H1 (cell line): ENCODE data around the gene CACFD1. TPM values are rescaled to one million over a fixed set of nuclear protein-coding genes. Genes with fewer than 3 reads are reported as not detected.

Source experiments
- CTCF ChIA-PET: fragments of 300-600 bp; sonication (Branson Sonifier 250); formaldehyde crosslinking; loops from one replicate; lab custom pipeline; 2021; ENCODE audit not compliant: partially characterized antibody; lab: Charles Lee
- POLR2A ChIA-PET: fragments of 300-600 bp; sonication (Branson Sonifier 250); formaldehyde crosslinking; loops from one replicate; lab custom pipeline; 2021; ENCODE audit warnings: inconsistent platforms; ENCODE audit not compliant: partially characterized antibody; lab: Charles Lee
- DNase-seq, 2 experiments: peaks; one replicate each; pipeline versions ENCODE4 v3.0.0 to v3.0.0-alpha.2; 2010 to 2022; ENCODE audit warnings: low spot score in 2 of 2, low read depth in 1 of 2, mixed read lengths in 1 of 2
- FAIRE-seq: peaks from 2 replicates; lab custom pipeline; 2011; peaks lifted over from hg19 to GRCh38; lab: Jason Lieb, UNC
- H2AFZ ChIP-seq: 2 replicates; pipeline ENCODE4 v1.8.1; 2012; ENCODE audit warnings: low read length, inconsistent platforms
- H2AK5ac ChIP-seq: 2 replicates; pipeline ENCODE4 v1.6.1; 2013; ENCODE audit warnings: low read depth, low read length
- H2BK120ac ChIP-seq: replicated peaks from 2 replicates; pipeline ENCODE3; 2013; ENCODE audit warnings: low read depth, low read length, inconsistent platforms
- H2BK12ac ChIP-seq: 2 replicates; pipeline ENCODE4 v1.6.1; 2013; ENCODE audit warnings: low read depth, low read length
- H2BK15ac ChIP-seq: 2 replicates; pipeline ENCODE4 v1.6.1; 2013; ENCODE audit warnings: low read length
- H2BK20ac ChIP-seq: 2 replicates; pipeline ENCODE4 v1.6.1; 2013; ENCODE audit warnings: low read length
- H2BK5ac ChIP-seq: 2 replicates; pipeline ENCODE4 v1.6.1; 2013; ENCODE audit warnings: low read depth, low read length
- H3K14ac ChIP-seq: 2 replicates; pipeline ENCODE4 v1.6.1; 2013; ENCODE audit warnings: inconsistent platforms; ENCODE audit not compliant: insufficient read length
- H3K18ac ChIP-seq: 2 replicates; pipeline ENCODE4 v1.6.1; 2013; ENCODE audit warnings: low read length; ENCODE audit errors: extremely low read depth
- H3K23ac ChIP-seq: 2 replicates; pipeline ENCODE4 v1.6.1; 2013; ENCODE audit warnings: inconsistent platforms; ENCODE audit not compliant: insufficient read length
- H3K23me2 ChIP-seq: 2 replicates; pipeline ENCODE4 v1.6.1; 2013; ENCODE audit warnings: low read depth, low read length
- H3K27ac ChIP-seq: 2 replicates; pipeline ENCODE4 v1.6.1; 2011; ENCODE audit warnings: low read depth, low read length, inconsistent platforms
- H3K27me3 ChIP-seq, 4 experiments: replicated peaks in 1 of 4; 1 replicate in 1 of 4; 2 replicates in 3 of 4; pipeline versions ENCODE4 v1.6.1 to v1.8.1; 2011 to 2013; ENCODE audit warnings: low read length in 3 of 4, mild to moderate bottlenecking in 3 of 4, inconsistent platforms in 2 of 4, mixed read lengths in 2 of 4, moderate library complexity in 1 of 4; ENCODE audit not compliant: control insufficient read depth in 3 of 4, insufficient read depth in 3 of 4; ENCODE audit errors: extremely low read depth in 1 of 4
- H3K36me3 ChIP-seq, 4 experiments: 2 replicates each; pipeline versions ENCODE4 v1.6.1 to v1.8.1; 2011 to 2013; ENCODE audit warnings: mild to moderate bottlenecking in 4 of 4, low read length in 3 of 4, moderate library complexity in 2 of 4, control low read depth in 1 of 4, inconsistent platforms in 1 of 4; ENCODE audit not compliant: insufficient read depth in 4 of 4, control insufficient read depth in 2 of 4
- H3K4ac ChIP-seq: replicated peaks from 2 replicates; pipeline ENCODE3; 2013; ENCODE audit warnings: low read length, low read depth, mixed read lengths, inconsistent platforms; ENCODE audit not compliant: insufficient read length
- H3K4me1 ChIP-seq, 4 experiments: replicated peaks in 1 of 4; 1 replicate in 1 of 4; 2 replicates in 3 of 4; pipeline versions ENCODE4 v1.6.1 to v1.8.1; 2011 to 2013; ENCODE audit warnings: low read length in 3 of 4, inconsistent platforms in 2 of 4, mixed read lengths in 1 of 4; ENCODE audit not compliant: insufficient read depth in 4 of 4, control insufficient read depth in 3 of 4
- H3K4me2 ChIP-seq, 2 experiments: 2 replicates each; pipeline versions ENCODE4 v1.6.1 to v1.8.1; 2011 to 2013; ENCODE audit warnings: low read depth in 2 of 2, low read length in 2 of 2, control low read depth in 1 of 2, inconsistent platforms in 1 of 2, mild to moderate bottlenecking in 1 of 2; ENCODE audit not compliant: insufficient read depth in 1 of 2
- H3K4me3 ChIP-seq, 4 experiments: fragments of 200-600, 300-600 bp in 1 of 4; sonication (generic), shearing (Covaris generic), sonication (Bioruptor Twin) in 1 of 4; 2 replicates each; pipeline versions ENCODE4 v1.5.1 to v1.8.1; 2011 to 2016; ENCODE audit warnings: low read length in 4 of 4, low read depth in 3 of 4, control low read depth in 2 of 4, inconsistent platforms in 2 of 4, mild to moderate bottlenecking in 2 of 4, mixed read lengths in 1 of 4, moderate library complexity in 1 of 4; ENCODE audit not compliant: insufficient read depth in 2 of 4; ENCODE audit errors: extremely low read depth in 1 of 4
- H3K56ac ChIP-seq: replicated peaks from 2 replicates; pipeline ENCODE3; 2013; ENCODE audit warnings: low read depth, mild to moderate bottlenecking, mixed read lengths, low read length, inconsistent platforms; ENCODE audit not compliant: insufficient read length
- H3K79me1 ChIP-seq: 2 replicates; pipeline ENCODE4 v1.6.1; 2013; ENCODE audit warnings: low read depth, low read length, control low read depth
- H3K79me2 ChIP-seq, 2 experiments: 2 replicates each; pipeline versions ENCODE4 v1.6.1 to v1.8.1; 2012 to 2013; ENCODE audit warnings: low read length in 2 of 2, mild to moderate bottlenecking in 2 of 2, inconsistent platforms in 1 of 2; ENCODE audit not compliant: insufficient read depth in 2 of 2, control insufficient read depth in 1 of 2
- H3K9ac ChIP-seq, 4 experiments: replicated peaks in 1 of 4; 1 replicate in 1 of 4; 2 replicates in 3 of 4; pipeline versions ENCODE4 v1.6.1 to v1.8.1; 2011 to 2013; ENCODE audit warnings: low read depth in 3 of 4, low read length in 3 of 4, control low read depth in 2 of 4, mild to moderate bottlenecking in 2 of 4, moderate library complexity in 2 of 4, inconsistent platforms in 1 of 4; ENCODE audit errors: extremely low read depth in 1 of 4
- H3K9me3 ChIP-seq, 2 experiments: 2 replicates each; pipeline versions ENCODE4 v1.6.1 to v1.8.1; 2012 to 2013; ENCODE audit warnings: mild to moderate bottlenecking in 2 of 2, moderate library complexity in 2 of 2, control low read depth in 1 of 2, inconsistent platforms in 1 of 2, low read depth in 1 of 2, low read length in 1 of 2, mixed read lengths in 1 of 2; ENCODE audit not compliant: insufficient read depth in 2 of 2
- H4K20me1 ChIP-seq, 2 experiments: replicated peaks in 1 of 2; 2 replicates each; pipeline versions ENCODE3 to v1.8.1; 2011 to 2013; ENCODE audit warnings: inconsistent platforms in 2 of 2, low read length in 2 of 2, mild to moderate bottlenecking in 1 of 2; ENCODE audit not compliant: insufficient read depth in 2 of 2, control insufficient read depth in 1 of 2
- H4K5ac ChIP-seq: 2 replicates; pipeline ENCODE4 v1.6.1; 2013; ENCODE audit warnings: low read length, low read depth, mixed read lengths, inconsistent platforms; ENCODE audit not compliant: insufficient read length
- H4K8ac ChIP-seq: 2 replicates; pipeline ENCODE4 v1.8.0; 2013; ENCODE audit warnings: mild to moderate bottlenecking, moderate library complexity, low read length, inconsistent platforms; ENCODE audit not compliant: insufficient read depth; ENCODE audit errors: extremely low read depth
- H4K91ac ChIP-seq: replicated peaks from 2 replicates; pipeline ENCODE3; 2013; ENCODE audit warnings: low read length, mixed read lengths, inconsistent platforms; ENCODE audit not compliant: insufficient read length
- ASH2L ChIP-seq: fragments of 200-600, 300-600 bp; sonication (generic); IDR thresholded peaks from one replicate; pipeline ENCODE4 v1.7.1; 2017; ENCODE audit warnings: low read length
- CHD1 ChIP-seq: IDR thresholded peaks from 2 replicates; pipeline ENCODE4 v1.6.1; 2012; ENCODE audit warnings: low read depth, low read length, improper control_type of control experiment
- HDAC2 ChIP-seq, 2 experiments: fragments of 300-600 bp in 1 of 2; sonication (generic) in 1 of 2; IDR thresholded peaks; 2 replicates each; pipeline ENCODE4 v1.6.1; 2011 to 2012; ENCODE audit warnings: low read depth in 2 of 2, low read length in 2 of 2, mild to moderate bottlenecking in 2 of 2, moderate library complexity in 2 of 2, borderline replicate concordance in 1 of 2, inconsistent platforms in 1 of 2
- NRF1 ChIP-seq: IDR thresholded peaks from 2 replicates; pipeline ENCODE4 v1.6.1; 2011; ENCODE audit warnings: mild to moderate bottlenecking, low read depth, low read length, improper control_type of control experiment
- RNF2 ChIP-seq: fragments of 200-900, 300-1000 bp; sonication (generic); IDR thresholded peaks from 2 replicates; pipeline ENCODE4 v1.7.1; 2016; ENCODE audit warnings: borderline replicate concordance, low read depth, mild to moderate bottlenecking, antibody characterized with exemption, low read length; ENCODE audit not compliant: poor library complexity, severe bottlenecking; ENCODE audit errors: missing control alignments
- RXRA ChIP-seq: IDR thresholded peaks from 2 replicates; pipeline ENCODE4 v1.6.1; 2011; ENCODE audit warnings: low read depth, mild to moderate bottlenecking, low read length, moderate library complexity; ENCODE audit not compliant: insufficient read depth
- SIX5 ChIP-seq: IDR thresholded peaks from 2 replicates; pipeline ENCODE4 v1.6.1; 2011; ENCODE audit warnings: mild to moderate bottlenecking, low read depth, low read length
- TBP ChIP-seq: IDR thresholded peaks from 2 replicates; pipeline ENCODE4 v1.6.1; 2011; ENCODE audit warnings: low read depth, low read length, improper control_type of control experiment
- WGBS, 2 experiments: shearing (Covaris generic) in 1 of 2; methylation state at CpG; one replicate each; pipeline versions ENCODE4 v1.1.6 to v1.1.7; 2013 to 2015; ENCODE audit warnings: low lambda C conversion rate in 2 of 2, mixed read lengths in 2 of 2, inconsistent platforms in 1 of 2, low coverage in 1 of 2, missing lambda C conversion rate in 1 of 2; ENCODE audit not compliant: insufficient replicate concordance in 2 of 2, insufficient coverage in 1 of 2, insufficient read length in 1 of 2; ENCODE audit errors: extremely low coverage in 1 of 2, missing lambda C conversion rate in 1 of 2; 5-methylcytosine and 5-hydroxymethylcytosine counted together
- polyA plus RNA-seq, 7 experiments: library from polyadenylated mRNA; depleted of rRNA in 3 of 7; stranded (reverse) in 5 of 7; unstranded in 2 of 7; fragments of >200 nt in 5 of 7; fragments of 200-250 nt in 2 of 7; gene quantifications; 1 replicate in 5 of 7; 2 replicates in 1 of 7; 4 replicates in 1 of 7; pipeline versions ENCODE4 v1.2.1 to v1.2.3, GENCODE V29; 2011 to 2013; ENCODE audit warnings: missing spikeins in 2 of 7, mixed read lengths in 2 of 7
- total RNA-seq: library from RNA; stranded (reverse); fragmentation: NEBNext Ultra II Directional; extraction: Animal tissue kit (Norgen Biotek cat#: 25700); gene quantifications from 2 replicates; pipeline ENCODE4 v1.2.1, GENCODE V29; 2021
- TF ChIP-seq, protein P1 (sequence below): IDR thresholded peaks from 2 replicates; pipeline ENCODE4 v1.6.1; 2012; ENCODE audit warnings: inconsistent platforms
- TF ChIP-seq, protein P2 (sequence below): IDR thresholded peaks from 2 replicates; pipeline ENCODE4 v1.6.1; 2012; ENCODE audit warnings: inconsistent platforms

The CACFD1 gene
- total and polyA plus RNA-seq, 2 of the 8 experiments (the other 6 are each of a cell fraction or from before 2014, with no cell fraction given) = 13.4 to 15.5 TPM

DNA sequence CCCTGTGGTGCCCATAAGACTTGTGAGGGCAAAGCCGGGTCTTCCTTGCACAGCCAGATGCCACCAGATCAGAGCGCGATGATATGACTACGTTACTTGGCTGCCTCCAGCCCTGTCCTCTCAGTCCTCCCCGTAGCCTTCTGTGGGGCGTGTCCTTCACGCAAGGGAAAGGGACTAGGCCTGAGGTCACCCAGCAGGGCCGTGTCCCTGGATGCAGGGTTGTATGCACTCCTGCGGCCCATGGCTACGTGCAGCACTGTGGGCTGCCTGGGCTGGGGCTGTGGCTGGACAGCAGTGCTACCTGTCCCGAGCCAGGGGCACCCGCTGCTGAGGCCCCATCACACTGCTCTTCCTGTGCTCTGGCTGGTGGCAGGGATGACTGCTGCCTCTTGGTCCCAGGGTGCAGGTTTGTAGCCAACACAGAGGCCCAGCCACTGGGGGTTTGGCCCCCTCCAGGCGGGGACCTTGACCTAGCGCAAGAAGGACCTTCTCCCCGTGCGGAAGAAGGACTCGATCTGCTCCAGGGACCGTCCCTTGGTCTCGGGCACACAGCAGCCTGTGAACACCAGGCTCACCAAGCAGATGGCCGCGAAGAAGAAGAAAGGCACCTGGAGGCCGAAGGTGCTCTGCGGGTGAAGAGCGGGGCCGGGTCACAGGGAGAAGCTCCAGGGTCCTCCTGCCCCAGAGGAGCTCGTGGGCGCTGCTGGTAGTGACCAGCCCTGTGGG, 11.9 kb downstream of the CACFD1 start:
- ChIA-PET CTCF (interaction anchor here (0.6 to 1.9 kb wide), 9 partner anchors 7 to 255 kb away, joined by 3 to 6 read pairs (median 4); partner anchors contain the start of gene SLC2A6), POLR2A (interaction anchor here (0.6 to 1.3 kb wide), 6 partner anchors 9 to 85 kb away, joined by 3 to 6 read pairs (median 4); no protein-coding TSS in a partner anchor)
- FAIRE-seq (no peak), DNase-seq (no peak)
- no peaks in the 10 kb centered on the region for H3K79me2 ChIP-seq
- no peak overlapping the region for H3K18ac ChIP-seq
- no peak overlapping the region for H3K4me3 ChIP-seq
- H2BK12ac ChIP-seq = no peak overlapping the region
- no peaks in the 10 kb centered on the region; the same call in none of the 2 replicates for H3K79me1 ChIP-seq
- no peak overlapping the region for H4K91ac ChIP-seq
- H4K20me1 ChIP-seq = peaks cover 4 to 29% of the 10 kb centered on the region in 2 experiments
- H3K27me3 ChIP-seq = no peaks in the 10 kb centered on the region
- no peaks in the 10 kb centered on the region for H3K9me3 ChIP-seq
- H3K4ac ChIP-seq = no peak overlapping the region
- no peak overlapping the region for H2AFZ ChIP-seq
- no peak overlapping the region; the same call in 1 of the 2 replicates for H2BK5ac ChIP-seq
- H3K56ac ChIP-seq = no peak overlapping the region
- no peaks in the 10 kb centered on the region for H3K23me2 ChIP-seq
- no peak overlapping the region for H3K27ac ChIP-seq
- H3K9ac ChIP-seq = no peak overlapping the region
- no peaks in the 10 kb centered on the region; a peak in 2 of 7 replicates for H3K4me1 ChIP-seq
- H2BK120ac ChIP-seq = no peak overlapping the region
- no peak overlapping the region for H2BK15ac ChIP-seq
- H3K4me2 ChIP-seq = no peak overlapping the region
- H3K36me3 ChIP-seq = peaks cover 0 to 23% (median 6%) of the 10 kb centered on the region in 4 experiments; a peak in 5 of 8 replicates
- H3K14ac ChIP-seq = no peak overlapping the region
- H3K23ac ChIP-seq = no peak overlapping the region
- H2BK20ac ChIP-seq = no peak overlapping the region
- H2AK5ac ChIP-seq = no peak overlapping the region
- no peak overlapping the region for H4K8ac ChIP-seq
- 90% methylated on average over 22 of the region's 27 CpGs; no CpG with 5 or more reads in 1 of the 2 experiments for WGBS, 2 experiments
- H4K5ac ChIP-seq = no peak overlapping the region
- no peak for TF ChIP-seq NRF1
- TF ChIP-seq ASH2L = no peak
- no peak for TF ChIP-seq RXRA
- no peak for TF ChIP-seq CHD1
- no peak for TF ChIP-seq TBP
- no peak for TF ChIP-seq SIX5
- no peak for TF ChIP-seq RNF2
- TF ChIP-seq, protein P1, sequence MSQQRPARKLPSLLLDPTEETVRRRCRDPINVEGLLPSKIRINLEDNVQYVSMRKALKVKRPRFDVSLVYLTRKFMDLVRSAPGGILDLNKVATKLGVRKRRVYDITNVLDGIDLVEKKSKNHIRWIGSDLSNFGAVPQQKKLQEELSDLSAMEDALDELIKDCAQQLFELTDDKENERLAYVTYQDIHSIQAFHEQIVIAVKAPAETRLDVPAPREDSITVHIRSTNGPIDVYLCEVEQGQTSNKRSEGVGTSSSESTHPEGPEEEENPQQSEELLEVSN = no peak
- TF ChIP-seq, protein P2, sequence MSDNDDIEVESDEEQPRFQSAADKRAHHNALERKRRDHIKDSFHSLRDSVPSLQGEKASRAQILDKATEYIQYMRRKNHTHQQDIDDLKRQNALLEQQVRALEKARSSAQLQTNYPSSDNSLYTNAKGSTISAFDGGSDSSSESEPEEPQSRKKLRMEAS = no peak
- TF ChIP-seq HDAC2 (IDR thresholded peaks at IDR 0.05; ENCODE audit: borderline replicate concordance in 1 of 2, low read depth in 2 of 2, low read length in 2 of 2) = no peak
